Measurements from ENCODE around the gene GALNT10. TPM values are rescaled to one million over a fixed set of nuclear protein-coding genes. Genes with fewer than 3 reads are reported as not detected.

Gene GALNT10
- total and polyA plus RNA-seq, 2 of the 8 experiments (the other 6 are each of a cell fraction or from before 2014, with no cell fraction given): 4.6 to 15.5 TPM

- Histone ChIP-seq H3K23ac (ENCODE audit: insufficient read length) (no peak overlapping the region), H3K27ac (ENCODE audit: low read depth, low read length) (no peak overlapping the region), H3K36me3 (ENCODE audit: control insufficient read depth in 2 of 4, insufficient read depth in 4 of 4, low read length in 3 of 4) (no peaks in the 10 kb centered on the region), H2BK120ac (replicated peaks; ENCODE audit: low read depth, low read length) (no peak overlapping the region), H3K56ac (replicated peaks; ENCODE audit: insufficient read length, low read depth, low read length) (no peak overlapping the region), H3K18ac (ENCODE audit: extremely low read depth, low read length) (no peak overlapping the region), H2BK5ac (ENCODE audit: low read depth, low read length) (no peak overlapping the region), H3K9ac (replicated peaks in 1 of 4; ENCODE audit: extremely low read depth in 1 of 4, low read depth in 3 of 4, low read length in 3 of 4) (no peak overlapping the region), H3K4me3 (ENCODE audit: extremely low read depth in 1 of 4, insufficient read depth in 2 of 4, low read depth in 3 of 4, low read length in 4 of 4) (no peak overlapping the region), H3K27me3 (replicated peaks in 1 of 4; ENCODE audit: control insufficient read depth in 3 of 4, extremely low read depth in 1 of 4, insufficient read depth in 3 of 4, low read length in 3 of 4) (no peaks in the 10 kb centered on the region), H3K23me2 (ENCODE audit: low read depth, low read length) (no peaks in the 10 kb centered on the region), H3K14ac (ENCODE audit: insufficient read length) (no peak overlapping the region), H4K91ac (replicated peaks; ENCODE audit: insufficient read length, low read length) (no peak overlapping the region), H2AK5ac (ENCODE audit: low read depth, low read length) (no peak overlapping the region), H2AFZ (ENCODE audit: low read length) (no peak overlapping the region), H2BK20ac (ENCODE audit: low read length) (no peak overlapping the region), H4K5ac (ENCODE audit: insufficient read length, low read depth, low read length) (no peak overlapping the region), H3K4me1 (replicated peaks in 1 of 4; ENCODE audit: control insufficient read depth in 3 of 4, insufficient read depth in 4 of 4, low read length in 3 of 4) (peaks cover 0 to 7% (median 4%) of the 10 kb centered on the region in 4 experiments; a peak in 4 of 7 replicates), H4K20me1 (replicated peaks in 1 of 2; ENCODE audit: control insufficient read depth in 1 of 2, insufficient read depth in 2 of 2, low read length in 2 of 2) (peaks cover 0 to 3% of the 10 kb centered on the region in 2 experiments), H2BK15ac (ENCODE audit: low read length) (no peak overlapping the region), H3K79me2 (ENCODE audit: control insufficient read depth in 1 of 2, insufficient read depth in 2 of 2, low read length in 2 of 2) (no peaks in the 10 kb centered on the region), H2BK12ac (ENCODE audit: low read depth, low read length) (no peak overlapping the region), H3K9me3 (ENCODE audit: insufficient read depth in 2 of 2, low read depth in 1 of 2, low read length in 1 of 2) (no peaks in the 10 kb centered on the region), H3K79me1 (ENCODE audit: low read depth, low read length) (no peaks in the 10 kb centered on the region), H3K4ac (replicated peaks; ENCODE audit: insufficient read length, low read depth, low read length) (no peak overlapping the region), H4K8ac (ENCODE audit: extremely low read depth, insufficient read depth, low read length) (no peak overlapping the region), H3K4me2 (ENCODE audit: insufficient read depth in 1 of 2, low read depth in 2 of 2, low read length in 2 of 2) (no peak overlapping the region)
- DNase-seq (ENCODE audit: low read depth in 1 of 2, low spot score in 2 of 2): no peak
- no peak for FAIRE-seq
- ChIA-PET CTCF (ENCODE audit: partially characterized antibody) (interaction anchor here (1.3 kb wide), 1 partner anchor 22 kb away, joined by 4 read pairs; no protein-coding TSS in a partner anchor), POLR2A (ENCODE audit: partially characterized antibody) (no interaction called here)
- WGBS, 2 experiments (ENCODE audit: extremely low coverage in 1 of 2, insufficient coverage in 1 of 2, insufficient read length in 1 of 2, insufficient replicate concordance in 2 of 2, low coverage in 1 of 2, low lambda C conversion rate in 2 of 2, missing lambda C conversion rate in 1 of 2): 87% methylated on average over 2 of the region's 2 CpGs; no CpG with 5 or more reads in 1 of the 2 experiments
- TF ChIP-seq RNF2 (IDR thresholded peaks at IDR 0.05; ENCODE audit: borderline replicate concordance, low read depth, low read length, missing control alignments, poor library complexity, severe bottlenecking): no peak
- TF ChIP-seq BCL11A (IDR thresholded peaks at IDR 0.05; ENCODE audit: low read depth in 2 of 2, low read length in 2 of 2): no peak
- no peak for TF ChIP-seq CHD1 (IDR thresholded peaks at IDR 0.05; ENCODE audit: low read depth, low read length)
- TF ChIP-seq SP1 (IDR thresholded peaks at IDR 0.05; ENCODE audit: low read depth, low read length): no peak
- TF ChIP-seq JUN (IDR thresholded peaks at IDR 0.05; ENCODE audit: low read depth, low read length): no peak
- TF ChIP-seq SIX5 (IDR thresholded peaks at IDR 0.05; ENCODE audit: low read depth, low read length): no peak
- TF ChIP-seq EGR1 (IDR thresholded peaks at IDR 0.05; ENCODE audit: borderline replicate concordance, low read depth, low read length): no peak
- TF ChIP-seq CTCF (IDR thresholded peaks at IDR 0.05; ENCODE audit: control extremely low read depth in 1 of 3, insufficient read depth in 1 of 3, low read depth in 1 of 3, low read length in 3 of 3): no peak
- no peak for TF ChIP-seq HDAC6 (IDR thresholded peaks at IDR 0.05; ENCODE audit: low read depth, low read length)
- no peak for TF ChIP-seq TCF12 (IDR thresholded peaks at IDR 0.05; ENCODE audit: low read depth, low read length)
- no peak for TF ChIP-seq TEAD4 (IDR thresholded peaks at IDR 0.05; ENCODE audit: low read depth, low read length)
- no peak for TF ChIP-seq NANOG (IDR thresholded peaks at IDR 0.05; ENCODE audit: insufficient read depth, low read depth, low read length, poor library complexity, severe bottlenecking)
Measured at GRCh38 chr5:154240595-154240994, 50.1 kb downstream of the GALNT10 start.
